Measurements from ENCODE around the gene PRDM10.

PRDM10 gene

GRCh38 chr11:129930743-129931142, 71.9 kb downstream of the PRDM10 start:
- Mint-ChIP-seq H3K4me1 (ENCODE audit: low read depth) (no peaks in the 10 kb centered on the region), H3K4me3 (no peak overlapping the region), H3K27me3 (no peaks in the 10 kb centered on the region), H3K36me3 (ENCODE audit: low read depth) (peaks cover 59% of the 10 kb centered on the region), H3K9me3 (no peaks in the 10 kb centered on the region), H3K27ac (no peak overlapping the region)

- Mint-ChIP-seq H3K4me3 (no peak overlapping the region), H3K36me3 (ENCODE audit: low read depth) (peaks cover 61% of the 10 kb centered on the region), H3K9me3 (no peaks in the 10 kb centered on the region), H3K27me3 (no peaks in the 10 kb centered on the region), H3K4me1 (ENCODE audit: low read depth) (no peaks in the 10 kb centered on the region), H3K27ac (no peak overlapping the region)
These were observed 72.3 kb downstream of the PRDM10 start for GRCh38 chr11:129930296-129930695.

GRCh38 chr11:129929721-129930120, 72.9 kb downstream of the PRDM10 start:
- Mint-ChIP-seq H3K4me3 (no peak overlapping the region), H3K9me3 (no peaks in the 10 kb centered on the region), H3K27ac (no peak overlapping the region), H3K27me3 (no peaks in the 10 kb centered on the region), H3K4me1 (ENCODE audit: low read depth) (no peaks in the 10 kb centered on the region), H3K36me3 (ENCODE audit: low read depth) (peaks cover 62% of the 10 kb centered on the region)

GRCh38 chr11:129928923-129929692, 73.5 kb downstream of the PRDM10 start:
- no peak overlapping the region for H3K27ac Mint-ChIP-seq
- H3K4me3 Mint-ChIP-seq: no peak overlapping the region
- peaks cover 59% of the 10 kb centered on the region for H3K36me3 Mint-ChIP-seq (ENCODE audit: low read depth)

GRCh38 chr11:129922674-129923073, 80.0 kb downstream of the PRDM10 start:
- H3K4me1 Mint-ChIP-seq (ENCODE audit: low read depth): peaks cover 11% of the 10 kb centered on the region
- H3K27ac Mint-ChIP-seq: no peak overlapping the region
- H3K4me3 Mint-ChIP-seq: no peak overlapping the region
- H3K36me3 Mint-ChIP-seq (ENCODE audit: low read depth): peaks cover 34% of the 10 kb centered on the region
- no peaks in the 10 kb centered on the region for H3K27me3 Mint-ChIP-seq
- no peaks in the 10 kb centered on the region for H3K9me3 Mint-ChIP-seq

More at GRCh38 chr11:129928923-129929692, 73.5 kb downstream of the PRDM10 start:
- Mint-ChIP-seq H3K27me3 (no peaks in the 10 kb centered on the region), H3K4me1 (ENCODE audit: low read depth) (no peaks in the 10 kb centered on the region), H3K9me3 (no peaks in the 10 kb centered on the region)

GRCh38 chr11:129918361-129918760, 84.3 kb downstream of the PRDM10 start:
- Mint-ChIP-seq H3K4me1 (ENCODE audit: low read depth) (peaks cover 9% of the 10 kb centered on the region), H3K4me3 (no peak overlapping the region), H3K27me3 (no peaks in the 10 kb centered on the region), H3K9me3 (no peaks in the 10 kb centered on the region), H3K27ac (no peak overlapping the region), H3K36me3 (ENCODE audit: low read depth) (peaks cover 39% of the 10 kb centered on the region)

- Mint-ChIP-seq H3K36me3 (ENCODE audit: low read depth) (peaks cover 41% of the 10 kb centered on the region), H3K27ac (no peak overlapping the region), H3K4me1 (ENCODE audit: low read depth) (peaks cover 4% of the 10 kb centered on the region), H3K27me3 (no peaks in the 10 kb centered on the region), H3K9me3 (no peaks in the 10 kb centered on the region), H3K4me3 (no peak overlapping the region)
These were observed 85.4 kb downstream of the PRDM10 start for GRCh38 chr11:129917231-129917630.

- Mint-ChIP-seq H3K9me3 (no peaks in the 10 kb centered on the region), H3K4me3 (no peak overlapping the region), H3K36me3 (ENCODE audit: low read depth) (peaks cover 51% of the 10 kb centered on the region), H3K27me3 (no peaks in the 10 kb centered on the region), H3K4me1 (ENCODE audit: low read depth) (peaks cover 5% of the 10 kb centered on the region), H3K27ac (peak overlapping the region; percentile 23)
These were observed 91.3 kb downstream of the PRDM10 start for GRCh38 chr11:129911298-129911697.

GRCh38 chr11:129910360-129910759, 92.3 kb downstream of the PRDM10 start:
- Mint-ChIP-seq H3K4me3 (no peak overlapping the region), H3K27ac (no peak overlapping the region), H3K27me3 (no peaks in the 10 kb centered on the region), H3K9me3 (no peaks in the 10 kb centered on the region), H3K4me1 (ENCODE audit: low read depth) (peaks cover 5% of the 10 kb centered on the region), H3K36me3 (ENCODE audit: low read depth) (peaks cover 53% of the 10 kb centered on the region)

GRCh38 chr11:129905402-129905801, 97.2 kb downstream of the PRDM10 start:
- no peak overlapping the region for H3K27ac Mint-ChIP-seq
- H3K9me3 Mint-ChIP-seq: no peaks in the 10 kb centered on the region
- H3K36me3 Mint-ChIP-seq (ENCODE audit: low read depth): peaks cover 45% of the 10 kb centered on the region
- H3K4me1 Mint-ChIP-seq (ENCODE audit: low read depth): no peaks in the 10 kb centered on the region
- no peak overlapping the region for H3K4me3 Mint-ChIP-seq
- no peaks in the 10 kb centered on the region for H3K27me3 Mint-ChIP-seq

- Mint-ChIP-seq H3K4me1 (ENCODE audit: low read depth) (peaks cover 25% of the 10 kb centered on the region), H3K4me3 (peak overlapping the region; percentile 87), H3K36me3 (ENCODE audit: low read depth) (peaks cover 20% of the 10 kb centered on the region), H3K27me3 (no peaks in the 10 kb centered on the region), H3K27ac (peak overlapping the region; percentile 11), H3K9me3 (peaks cover 3% of the 10 kb centered on the region)
These were observed 106.6 kb downstream of the PRDM10 start for GRCh38 chr11:129896062-129896461.

- Mint-ChIP-seq H3K4me1 (ENCODE audit: low read depth) (peaks cover 25% of the 10 kb centered on the region), H3K4me3 (peak within 1 kb of the TSS; percentile 87), H3K36me3 (ENCODE audit: low read depth) (peaks cover 24% of the 10 kb centered on the region), H3K27ac (peak within 1 kb of the TSS; percentile 78), H3K9me3 (peaks cover 3% of the 10 kb centered on the region), H3K27me3 (no peaks in the 10 kb centered on the region)
These were observed 107.3 kb downstream of the PRDM10 start, which contains the start of gene NFRKB for GRCh38 chr11:129895126-129896041. Gene NFRKB (minus strand): TSS chr11:129895578. CDS start chr11:129892849, 2,729 bp downstream.

GRCh38 chr11:129894278-129895125, 108.1 kb downstream of the PRDM10 start:
- peaks cover 26% of the 10 kb centered on the region for H3K4me1 Mint-ChIP-seq (ENCODE audit: low read depth)
- H3K9me3 Mint-ChIP-seq: peaks cover 3% of the 10 kb centered on the region
- no peaks in the 10 kb centered on the region for H3K27me3 Mint-ChIP-seq
- H3K4me3 Mint-ChIP-seq: peak overlapping the region; percentile 87
- peaks cover 31% of the 10 kb centered on the region for H3K36me3 Mint-ChIP-seq (ENCODE audit: low read depth)
- H3K27ac Mint-ChIP-seq: peak overlapping the region; percentile 78

- no peaks in the 10 kb centered on the region for H3K27me3 Mint-ChIP-seq
- peaks cover 20% of the 10 kb centered on the region for H3K4me1 Mint-ChIP-seq (ENCODE audit: low read depth)
- H3K27ac Mint-ChIP-seq: peak overlapping the region; percentile 21
- no peak overlapping the region for H3K4me3 Mint-ChIP-seq
- H3K36me3 Mint-ChIP-seq (ENCODE audit: low read depth): peaks cover 89% of the 10 kb centered on the region
- no peaks in the 10 kb centered on the region for H3K9me3 Mint-ChIP-seq
These were observed 114.2 kb downstream of the PRDM10 start for GRCh38 chr11:129888451-129888850.

Measured in stimulated activated naive CD8-positive, alpha-beta T cell treated with anti-CD3 and anti-CD28 coated beads, Interleukin-15, Interleukin-2, amounts not matched to agents 100 ng/mL and 50 ng/mL, for 24 hours (primary cell).